Activated CD4-positive, alpha-beta T cell treated with anti-CD3 and anti-CD28 coated beads for 1 hour (primary cell): ENCODE data around the gene NDUFB10.
A peak's percentile ranks its signal among the peaks of the same experiment; 100 is the strongest.

ENCODE experiments used
- DNase-seq: peaks from one replicate; pipeline ENCODE4 v3.0.0-alpha.2; 2020

NDUFB10 gene

GRCh38 chr16:2004795-2005517 is 45.6 kb downstream of the NDUFB10 start:
- no peak for DNase-seq

GRCh38 chr16:2005646-2006045 is 46.3 kb downstream of the NDUFB10 start:
- DNase-seq, result no peak

- no peak for DNase-seq
Measured at GRCh38 chr16:2006317-2006716, 47.0 kb downstream of the NDUFB10 start.

- DNase-seq, result no peak
Measured at GRCh38 chr16:2007081-2007836, 47.9 kb downstream of the NDUFB10 start.

- no peak for DNase-seq
Measured at GRCh38 chr16:2008009-2008526, 48.7 kb downstream of the NDUFB10 start.

DNA sequence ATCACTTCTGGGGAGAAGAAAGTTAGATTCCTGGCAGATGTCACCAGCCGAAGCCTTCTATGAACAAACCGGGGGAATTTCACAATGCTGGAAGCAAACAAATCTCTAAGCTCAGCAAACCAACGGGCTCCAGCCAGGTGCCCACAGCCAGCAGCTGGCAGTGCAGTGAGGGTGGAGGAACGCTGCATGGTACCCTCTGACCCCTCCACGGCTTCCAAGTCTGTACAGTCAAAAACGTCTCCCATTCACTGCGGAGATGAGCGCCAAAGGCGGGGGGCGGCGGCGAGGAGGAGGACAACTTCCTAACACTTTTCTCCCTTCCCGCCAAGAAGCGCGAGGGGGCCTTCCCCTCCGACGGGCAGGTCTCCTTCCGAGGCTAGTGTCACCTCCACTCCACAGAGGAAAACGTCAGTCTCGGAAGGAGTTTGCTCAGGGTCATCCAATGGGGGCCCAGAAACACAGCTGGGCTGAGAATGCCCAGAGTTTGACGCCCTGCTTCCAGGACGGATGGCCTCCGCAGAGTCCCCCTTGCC is 49.4 kb downstream of the NDUFB10 start:
- DNase-seq, result no peak

GRCh38 chr16:2009164-2009711 is 49.9 kb downstream of the NDUFB10 start:
- no peak for DNase-seq

DNA sequence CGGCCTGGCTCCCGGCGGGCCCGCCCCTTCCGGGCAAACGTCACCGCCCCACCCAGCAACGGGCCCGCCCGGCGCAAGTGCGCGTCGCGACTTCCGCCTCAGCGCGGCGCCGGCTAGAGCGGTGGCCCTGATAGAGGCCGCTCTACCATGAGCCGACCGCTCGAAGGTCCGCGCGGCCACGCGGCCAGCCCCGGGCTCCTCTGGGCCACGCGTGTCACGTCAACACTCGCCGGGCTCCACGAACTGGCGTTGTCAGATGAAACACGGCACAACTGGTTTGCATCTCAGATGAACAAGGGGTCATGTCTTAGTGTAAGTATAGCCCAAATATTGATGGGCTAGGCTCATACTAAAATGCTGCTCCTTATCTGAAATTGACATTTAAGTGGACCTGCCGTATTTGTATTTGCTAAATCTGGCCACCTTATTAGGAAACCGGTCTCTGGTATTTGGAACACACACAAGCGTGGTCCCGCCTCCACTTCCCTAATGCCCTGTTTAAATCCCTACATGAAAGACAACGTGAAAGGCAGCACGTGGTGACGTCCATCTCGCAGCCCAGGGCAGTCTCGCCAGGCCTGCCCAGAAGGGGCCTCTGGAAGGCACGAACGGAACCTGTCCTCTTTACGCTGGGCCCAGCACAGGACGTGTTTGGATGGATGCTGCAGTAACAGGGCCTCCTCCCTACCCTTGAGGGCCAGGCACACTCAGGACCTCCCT is 50.6 kb downstream of the NDUFB10 start, which contains the start of gene ZNF598:
ZNF598 (minus strand) TSS at position 31 of the 720 bp plus-strand sequence.
- peak; percentile 68 for DNase-seq
